ENCODE measurements around the gene MELK.

MELK gene

GRCh38 chr9:36671561-36671960 is 98.9 kb downstream of the MELK start:
- DNase-seq (ENCODE audit: low spot score): no peak

DNA sequence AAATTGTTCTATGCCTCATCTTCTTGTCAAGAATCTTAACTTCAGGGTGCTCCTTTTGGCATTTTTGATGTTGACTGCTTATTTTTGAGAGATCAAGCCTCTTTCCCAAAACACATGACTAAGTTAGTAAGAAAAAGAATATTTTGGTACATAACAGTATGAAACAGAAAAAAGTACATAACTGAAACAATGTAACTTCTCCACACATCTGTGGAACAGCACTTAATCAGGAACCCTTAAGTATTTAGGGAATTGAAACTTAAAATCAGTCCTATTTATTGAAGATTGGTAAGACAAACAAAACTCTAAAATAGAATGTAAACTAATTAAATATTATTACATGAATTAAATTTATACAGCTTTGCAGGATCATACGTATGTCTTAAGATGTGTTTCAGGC is 103.4 kb downstream of the MELK start:
- DNase-seq (ENCODE audit: low spot score): no peak

- no peak for DNase-seq (ENCODE audit: low spot score)
Measured at GRCh38 chr9:36676778-36677485, 104.2 kb downstream of the MELK start.

DNA sequence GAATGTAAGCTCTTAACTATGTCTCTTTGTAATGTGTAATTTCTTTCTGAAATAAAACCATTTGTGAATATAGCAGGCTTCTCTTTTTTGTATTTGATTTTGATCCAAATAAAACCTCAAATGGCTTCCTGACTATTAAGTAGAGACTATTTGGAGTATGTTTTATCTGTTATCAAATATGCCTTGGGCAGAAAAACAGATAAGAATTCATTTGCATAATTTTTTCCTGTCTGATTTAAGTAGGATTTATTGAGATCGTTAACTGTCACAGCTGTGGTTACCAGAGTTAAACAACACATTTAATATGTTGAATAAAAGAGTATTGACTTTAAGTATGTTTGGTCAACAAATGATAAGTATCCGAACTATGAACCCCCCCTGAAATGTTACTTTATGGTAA is 104.9 kb downstream of the MELK start:
- DNase-seq (ENCODE audit: low spot score): no peak

- DNase-seq (ENCODE audit: low spot score): no peak
Measured at GRCh38 chr9:36679710-36680109, 107.0 kb downstream of the MELK start.

- no peak for DNase-seq (ENCODE audit: low spot score)
Measured at GRCh38 chr9:36686471-36686870, 113.8 kb downstream of the MELK start.

DNA sequence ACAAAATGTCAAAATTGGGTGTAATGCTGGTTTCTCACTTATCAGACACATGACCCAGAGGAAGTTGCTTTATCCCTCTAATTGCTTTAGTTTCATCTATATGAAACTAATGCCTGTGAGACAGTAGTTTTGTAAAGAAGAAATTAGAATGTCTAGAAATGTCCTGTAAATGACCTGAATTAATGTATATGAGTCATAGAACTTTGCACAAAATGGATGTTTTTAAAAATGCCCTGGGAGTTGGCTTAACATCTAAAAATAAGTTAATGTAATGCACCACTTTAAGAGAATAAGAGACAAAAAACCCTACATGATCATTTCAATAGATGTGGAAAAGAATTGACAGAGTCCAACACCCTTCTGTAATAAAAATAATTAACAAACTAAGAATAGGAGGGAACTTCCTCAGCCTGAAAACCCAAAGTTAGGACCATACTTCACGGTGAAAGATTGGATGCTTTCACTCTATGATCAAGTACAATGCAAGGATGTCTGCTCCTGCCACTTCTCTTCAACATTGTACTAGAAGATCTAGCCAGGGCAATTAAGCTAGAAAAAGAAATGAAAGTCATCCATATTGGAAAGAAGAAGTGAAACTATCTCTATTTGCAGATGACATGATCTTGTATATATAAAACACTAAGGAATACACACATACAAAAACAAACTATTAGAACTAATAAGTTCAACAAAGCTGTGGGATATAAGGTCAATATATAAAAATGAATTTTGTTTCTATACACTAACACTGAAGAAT is 117.9 kb downstream of the MELK start:
- DNase-seq (ENCODE audit: low spot score): no peak

- no peak for DNase-seq (ENCODE audit: low spot score)
Measured at GRCh38 chr9:36691671-36692070, 119.0 kb downstream of the MELK start.

DNA sequence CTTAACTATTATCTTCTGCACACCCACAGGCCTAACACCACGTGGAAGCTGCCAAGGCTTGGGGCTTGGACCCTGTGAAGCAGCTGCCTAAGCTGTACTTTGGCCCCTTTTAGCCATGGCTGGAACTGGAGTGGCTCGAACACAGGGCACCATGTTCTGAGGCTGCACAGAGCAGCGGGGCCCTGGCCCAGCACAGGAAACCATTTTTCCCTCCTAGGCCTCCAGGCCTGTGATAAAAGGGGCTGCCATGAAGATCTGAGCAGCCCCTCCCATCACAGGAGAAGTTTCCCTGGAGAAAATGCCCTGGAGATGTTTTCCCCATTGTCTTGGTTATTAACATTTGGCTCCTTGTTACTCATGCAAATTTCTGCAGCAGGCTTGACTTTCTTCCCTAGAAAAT is 126.3 kb downstream of the MELK start:
- no peak for DNase-seq (ENCODE audit: low spot score)

GRCh38 chr9:36704148-36704547 is 131.5 kb downstream of the MELK start:
- no peak for DNase-seq (ENCODE audit: low spot score)

GRCh38 chr9:36713515-36714490 is 141.1 kb downstream of the MELK start:
- DNase-seq (ENCODE audit: low spot score): no peak

DNA sequence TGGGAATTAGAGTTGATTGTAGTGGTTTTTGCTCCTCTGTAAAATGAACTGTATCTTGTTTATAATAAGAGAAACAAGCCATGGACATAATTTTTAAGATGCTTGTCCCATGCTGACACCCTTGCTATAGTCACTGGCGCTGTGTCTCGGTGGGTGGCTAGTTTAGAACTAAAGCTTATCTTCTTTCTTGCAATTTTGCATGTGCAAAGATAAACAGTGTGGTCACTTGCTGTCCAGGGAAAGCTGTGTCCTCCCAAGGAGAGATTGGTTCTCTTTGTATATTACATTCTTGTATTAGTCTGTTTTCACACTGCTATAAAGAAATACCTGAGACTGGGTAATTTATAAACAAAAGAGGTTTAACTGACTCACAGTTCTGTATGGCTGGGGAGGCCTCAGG is 143.8 kb downstream of the MELK start:
- no peak for DNase-seq (ENCODE audit: low spot score)

DNA sequence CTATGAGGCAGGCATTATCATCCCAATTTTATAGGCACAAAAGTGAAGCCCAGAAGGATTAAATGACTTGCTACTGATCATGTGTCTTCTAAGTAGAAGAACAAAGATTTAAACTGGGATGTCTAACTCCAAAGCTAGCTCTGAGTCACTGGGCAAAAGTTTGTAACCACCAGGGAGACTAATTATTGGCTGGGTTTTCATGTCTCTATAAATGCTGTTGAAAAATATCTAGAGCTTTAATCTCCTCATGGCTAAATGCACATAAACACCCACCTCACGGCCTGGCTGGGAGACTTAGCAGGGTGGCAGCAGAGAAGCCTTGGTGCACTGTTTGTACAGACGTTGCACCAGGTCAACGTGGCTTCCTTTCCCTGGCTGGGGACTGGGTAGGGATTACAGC is 144.6 kb downstream of the MELK start:
- DNase-seq (ENCODE audit: low spot score): no peak

DNA sequence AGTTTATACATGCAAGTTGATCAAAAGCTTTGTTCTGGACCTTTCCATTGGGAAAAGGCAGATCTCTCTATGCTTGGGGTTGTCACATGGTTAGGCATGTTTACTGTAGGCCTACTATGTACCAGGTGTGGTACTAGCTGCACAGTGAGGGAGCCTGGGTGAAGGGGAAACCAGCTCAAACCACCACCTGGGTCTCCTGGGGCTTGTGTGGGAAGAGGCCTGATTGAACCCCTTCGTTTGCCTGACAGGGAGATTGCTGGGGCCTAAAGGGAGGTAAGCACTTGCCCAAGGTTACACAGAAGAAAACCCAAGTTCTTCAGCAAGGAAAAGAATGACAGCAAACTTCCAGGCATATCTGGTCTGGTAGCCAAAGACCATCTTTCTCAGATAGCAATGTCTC is 145.9 kb downstream of the MELK start:
- no peak for DNase-seq (ENCODE audit: low spot score)

DNA sequence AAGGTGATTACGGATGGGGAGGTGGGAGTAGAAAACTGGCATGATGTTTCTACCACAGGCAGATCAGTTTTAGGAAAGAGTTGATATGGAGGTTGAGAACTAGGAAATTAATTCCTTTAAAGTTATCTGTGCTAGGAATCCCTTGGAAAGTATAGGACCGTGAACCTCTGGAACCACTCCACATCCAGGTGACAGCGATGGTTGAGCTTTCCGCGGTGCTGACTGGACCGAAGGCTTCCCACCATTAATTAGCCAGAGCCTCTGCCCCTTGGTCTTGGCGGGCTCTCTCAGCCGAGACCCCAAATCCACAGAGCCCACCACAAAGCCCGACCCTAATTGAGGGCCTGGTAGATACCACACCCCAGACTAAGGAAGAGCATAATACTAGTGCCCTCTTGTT is 147.3 kb downstream of the MELK start:
- DNase-seq (ENCODE audit: low spot score): no peak

GRCh38 chr9:36721846-36722588 is 149.3 kb downstream of the MELK start:
- no peak for DNase-seq (ENCODE audit: low spot score)

- peak; percentile 44 for DNase-seq (ENCODE audit: low spot score)
Measured at GRCh38 chr9:36725777-36726356, 153.2 kb downstream of the MELK start.

Data from SK-N-DZ (cell line).